Left lung (tissue), 10 donors: Measurements from ENCODE around the gene JADE2. TPM values are rescaled to one million over a fixed set of nuclear protein-coding genes. Genes with fewer than 3 reads are reported as not detected.

ENCODE experiments used
- ATAC-seq: fragments of 200-7000 bp; cut with Tn5 transposase; one replicate; pipeline ENCODE4 v1.9.1; 2020; ENCODE audit warnings: moderate library complexity
- DNase-seq, 4 donors: peaks; one replicate each; pipeline ENCODE4 v3.0.0-alpha.2; 2013 to 2020
- H3K27ac ChIP-seq, 2 donors: fragments of 200-600 bp; sonication (generic) in 1 of 2; one replicate each; pipeline versions ENCODE4 v1.5.0 to v1.8.0; 2020 to 2021
- H3K27me3 ChIP-seq, 2 donors: fragments of 200-600 bp; sonication (generic) in 1 of 2; one replicate each; pipeline versions ENCODE4 v1.5.0 to v1.8.0; 2020 to 2021
- H3K36me3 ChIP-seq, 2 donors: fragments of 200-600 bp; sonication (generic) in 1 of 2; one replicate each; pipeline versions ENCODE4 v1.5.0 to v1.8.0; 2020 to 2021
- H3K4me1 ChIP-seq, 2 donors: fragments of 200-600 bp; one replicate each; pipeline ENCODE4 v1.8.0; 2021
- H3K4me3 ChIP-seq, 2 donors: fragments of 200-600 bp; sonication (generic) in 1 of 2; one replicate each; pipeline versions ENCODE4 v1.5.0 to v1.8.0; 2020 to 2021; ENCODE audit warnings: mild to moderate bottlenecking in 1 of 2
- H3K9me3 ChIP-seq, 2 donors: fragments of 200-600 bp; sonication (generic) in 1 of 2; one replicate each; pipeline versions ENCODE4 v1.5.0 to v1.8.0; 2020 to 2021
- intact Hi-C, 2 donors: fragments of 100-400 bp; cut with DNase I; formaldehyde crosslinking; loops; one replicate each; pipeline versions ENCODE4 v1.11.2 to v1.14.2; 2022
- polyA plus RNA-seq, 6 donors: library from polyadenylated mRNA; unstranded; fragments of 120-200 nt; gene quantifications; one replicate each; pipeline ENCODE4 v1.2.1, GENCODE V29; 2013; ENCODE audit not compliant: insufficient read length in 6 of 6
- total RNA-seq, 2 donors: library from RNA; stranded (reverse); fragmentation: NEBNext Ultra II Directional; extraction: Animal tissue kit (Norgen Biotek cat#: 25700); gene quantifications; one replicate each; pipeline ENCODE4 v1.2.1, GENCODE V29; 2021
- TF ChIP-seq, protein P1 (sequence below), 2 donors: fragments of 200-600 bp; sonication (generic) in 1 of 2; IDR thresholded peaks; one replicate each; pipeline versions ENCODE4 v1.5.0 to v1.8.0; 2021; ENCODE audit warnings: antibody characterized with exemption in 2 of 2
- donor health status: DM: no; HTN: yes; CAD: no.
- donor health status: DM: no; HTN: no; CAD: no.

Gene JADE2
- total and polyA plus RNA-seq, 8 donors: 13.5 to 51.1 (median 17.3) TPM

DNA sequence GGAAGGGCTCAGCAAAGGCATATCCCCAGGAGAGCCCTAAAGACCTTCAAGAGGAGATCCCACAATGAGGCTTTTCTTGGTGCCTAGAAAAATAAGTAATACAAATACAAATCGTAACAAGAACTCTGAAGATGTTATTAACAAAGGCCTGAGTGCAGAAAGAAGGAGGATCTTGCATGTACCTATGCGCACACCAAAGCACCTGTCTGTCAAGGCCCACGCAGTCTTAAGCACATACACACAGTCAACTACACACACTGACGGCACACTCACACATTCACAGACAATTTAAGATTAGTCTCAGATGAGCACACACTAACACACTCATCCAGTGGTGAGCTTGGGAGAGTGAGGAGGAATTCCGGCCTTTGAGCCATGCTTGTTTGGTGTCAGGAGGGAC is 38.5 kb downstream of the JADE2 start:
- Histone ChIP-seq H3K27me3 (no peaks in the 10 kb centered on the region), H3K4me3 (no peak overlapping the region), H3K36me3 (peaks cover 0 to 94% of the 10 kb centered on the region in 2 donors), H3K4me1 (peaks cover 7 to 49% of the 10 kb centered on the region in 2 donors), H3K9me3 (no peaks in the 10 kb centered on the region), H3K27ac (no peak overlapping the region)
- TF ChIP-seq, protein P1, sequence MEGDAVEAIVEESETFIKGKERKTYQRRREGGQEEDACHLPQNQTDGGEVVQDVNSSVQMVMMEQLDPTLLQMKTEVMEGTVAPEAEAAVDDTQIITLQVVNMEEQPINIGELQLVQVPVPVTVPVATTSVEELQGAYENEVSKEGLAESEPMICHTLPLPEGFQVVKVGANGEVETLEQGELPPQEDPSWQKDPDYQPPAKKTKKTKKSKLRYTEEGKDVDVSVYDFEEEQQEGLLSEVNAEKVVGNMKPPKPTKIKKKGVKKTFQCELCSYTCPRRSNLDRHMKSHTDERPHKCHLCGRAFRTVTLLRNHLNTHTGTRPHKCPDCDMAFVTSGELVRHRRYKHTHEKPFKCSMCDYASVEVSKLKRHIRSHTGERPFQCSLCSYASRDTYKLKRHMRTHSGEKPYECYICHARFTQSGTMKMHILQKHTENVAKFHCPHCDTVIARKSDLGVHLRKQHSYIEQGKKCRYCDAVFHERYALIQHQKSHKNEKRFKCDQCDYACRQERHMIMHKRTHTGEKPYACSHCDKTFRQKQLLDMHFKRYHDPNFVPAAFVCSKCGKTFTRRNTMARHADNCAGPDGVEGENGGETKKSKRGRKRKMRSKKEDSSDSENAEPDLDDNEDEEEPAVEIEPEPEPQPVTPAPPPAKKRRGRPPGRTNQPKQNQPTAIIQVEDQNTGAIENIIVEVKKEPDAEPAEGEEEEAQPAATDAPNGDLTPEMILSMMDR (IDR thresholded peaks at IDR 0.05): no peak
- intact Hi-C loops: no loop called here
- no peak for DNase-seq
- no peak for ATAC-seq

DNA sequence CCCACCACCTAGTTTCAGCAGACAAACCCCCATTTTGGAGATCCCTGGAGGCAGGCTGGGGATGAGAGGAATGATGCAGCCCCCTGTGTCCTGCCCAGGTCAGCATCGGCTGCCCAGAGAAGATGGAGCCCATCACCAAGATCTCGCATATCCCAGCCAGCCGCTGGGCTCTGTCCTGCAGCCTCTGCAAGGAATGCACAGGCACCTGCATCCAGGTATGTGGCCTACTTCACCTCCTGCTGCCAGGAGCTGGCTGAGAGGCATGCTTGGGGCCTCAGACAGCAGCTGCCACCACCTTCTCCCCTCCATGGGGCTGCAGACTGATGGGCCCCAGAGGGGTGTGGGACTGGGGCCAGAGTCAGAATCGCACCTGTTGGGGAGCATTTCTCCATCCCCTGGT is 38.9 kb downstream of the JADE2 start:
- no peak overlapping the region for H3K4me3 ChIP-seq
- H3K36me3 ChIP-seq: peaks cover 0 to 91% of the 10 kb centered on the region in 2 donors
- no peaks in the 10 kb centered on the region for H3K9me3 ChIP-seq
- no peak overlapping the region for H3K27ac ChIP-seq
- no peaks in the 10 kb centered on the region for H3K27me3 ChIP-seq
- ATAC-seq (no peak), DNase-seq (peak in 1 of 4 donors; percentile 49)
- TF ChIP-seq, protein P1 (IDR thresholded peaks at IDR 0.05): no peak
- H3K4me1 ChIP-seq: peaks cover 11 to 53% of the 10 kb centered on the region in 2 donors
- intact Hi-C loops: no loop called here

DNA sequence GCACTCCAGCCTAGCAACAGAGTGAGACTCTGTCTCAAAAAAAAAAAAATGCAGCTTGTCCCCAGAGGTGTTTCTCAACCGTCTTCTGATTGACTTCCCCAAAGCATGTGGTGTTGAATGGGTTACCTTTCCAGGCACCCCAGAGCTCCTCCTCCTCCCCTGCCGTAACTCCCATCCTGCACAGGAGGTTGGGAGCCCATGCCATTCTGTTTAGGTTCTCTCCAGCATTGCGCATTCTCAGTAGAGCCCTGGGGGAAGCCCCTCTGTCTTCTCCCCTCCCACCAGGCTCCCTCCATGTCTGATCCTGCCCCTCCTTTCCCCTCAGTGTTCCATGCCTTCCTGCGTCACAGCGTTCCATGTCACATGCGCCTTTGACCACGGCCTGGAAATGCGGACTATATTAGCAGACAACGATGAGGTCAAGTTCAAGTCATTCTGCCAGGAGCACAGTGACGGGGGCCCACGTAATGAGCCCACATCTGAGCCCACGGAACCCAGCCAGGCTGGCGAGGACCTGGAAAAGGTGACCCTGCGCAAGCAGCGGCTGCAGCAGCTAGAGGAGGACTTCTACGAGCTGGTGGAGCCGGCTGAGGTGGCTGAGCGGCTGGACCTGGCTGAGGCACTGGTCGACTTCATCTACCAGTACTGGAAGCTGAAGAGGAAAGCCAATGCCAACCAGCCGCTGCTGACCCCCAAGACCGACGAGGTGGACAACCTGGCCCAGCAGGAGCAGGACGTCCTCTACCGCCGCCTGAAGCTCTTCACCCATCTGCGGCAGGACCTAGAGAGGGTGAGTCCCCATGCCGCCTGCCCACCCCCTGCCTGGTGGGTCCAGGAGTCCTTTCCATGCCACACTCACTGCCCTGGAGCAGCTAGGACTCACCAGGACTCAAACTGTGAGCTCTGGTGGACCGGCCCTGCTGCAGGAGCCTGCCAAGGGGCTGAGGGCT is 40.6 kb downstream of the JADE2 start:
- H3K27ac ChIP-seq: peak overlapping the region in 1 of 2 donors; percentile 37
- intact Hi-C loops: no loop called here
- H3K9me3 ChIP-seq: no peaks in the 10 kb centered on the region
- H3K4me1 ChIP-seq: peaks cover 12 to 58% of the 10 kb centered on the region in 2 donors
- DNase-seq (no peak), ATAC-seq (no peak)
- TF ChIP-seq, protein P1 (IDR thresholded peaks at IDR 0.05): no peak
- H3K4me3 ChIP-seq: no peak overlapping the region
- peaks cover 0 to 91% of the 10 kb centered on the region in 2 donors for H3K36me3 ChIP-seq
- H3K27me3 ChIP-seq: no peaks in the 10 kb centered on the region

DNA sequence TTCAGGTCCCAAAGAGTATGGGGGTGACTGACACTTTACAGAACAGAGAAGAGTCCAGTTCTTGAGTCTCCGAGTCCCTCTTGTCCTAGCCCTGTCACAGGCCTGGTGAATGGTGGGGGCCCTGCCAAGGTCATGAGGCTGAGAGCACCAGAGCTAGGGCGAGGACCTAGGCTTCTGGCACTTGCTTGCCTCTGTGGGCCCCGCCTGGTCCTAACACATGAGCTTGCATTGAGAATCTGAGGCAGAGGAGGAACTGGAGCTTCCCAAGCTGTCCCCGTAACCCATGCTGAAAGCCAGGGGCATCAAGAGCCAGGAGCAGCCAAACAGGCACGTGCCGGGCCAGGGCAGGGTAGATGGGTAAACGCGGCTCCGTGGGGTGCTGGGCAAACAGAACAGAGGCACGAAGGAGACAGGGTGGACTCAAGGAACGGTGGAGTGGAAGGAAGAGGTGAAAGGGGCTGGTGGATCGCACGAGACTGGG is 41.3 kb downstream of the JADE2 start:
- no peak overlapping the region for H3K4me3 ChIP-seq
- peak overlapping the region in 1 of 2 donors; percentile 83 for H3K27ac ChIP-seq
- H3K9me3 ChIP-seq: no peaks in the 10 kb centered on the region
- DNase-seq (peak in 1 of 4 donors; percentile 47), ATAC-seq (no peak)
- H3K4me1 ChIP-seq: peaks cover 12 to 51% of the 10 kb centered on the region in 2 donors
- H3K36me3 ChIP-seq: peaks cover 0 to 91% of the 10 kb centered on the region in 2 donors
- no peaks in the 10 kb centered on the region for H3K27me3 ChIP-seq
- TF ChIP-seq, protein P1 (IDR thresholded peaks at IDR 0.05): no peak
- intact Hi-C loops: no loop called here

DNA sequence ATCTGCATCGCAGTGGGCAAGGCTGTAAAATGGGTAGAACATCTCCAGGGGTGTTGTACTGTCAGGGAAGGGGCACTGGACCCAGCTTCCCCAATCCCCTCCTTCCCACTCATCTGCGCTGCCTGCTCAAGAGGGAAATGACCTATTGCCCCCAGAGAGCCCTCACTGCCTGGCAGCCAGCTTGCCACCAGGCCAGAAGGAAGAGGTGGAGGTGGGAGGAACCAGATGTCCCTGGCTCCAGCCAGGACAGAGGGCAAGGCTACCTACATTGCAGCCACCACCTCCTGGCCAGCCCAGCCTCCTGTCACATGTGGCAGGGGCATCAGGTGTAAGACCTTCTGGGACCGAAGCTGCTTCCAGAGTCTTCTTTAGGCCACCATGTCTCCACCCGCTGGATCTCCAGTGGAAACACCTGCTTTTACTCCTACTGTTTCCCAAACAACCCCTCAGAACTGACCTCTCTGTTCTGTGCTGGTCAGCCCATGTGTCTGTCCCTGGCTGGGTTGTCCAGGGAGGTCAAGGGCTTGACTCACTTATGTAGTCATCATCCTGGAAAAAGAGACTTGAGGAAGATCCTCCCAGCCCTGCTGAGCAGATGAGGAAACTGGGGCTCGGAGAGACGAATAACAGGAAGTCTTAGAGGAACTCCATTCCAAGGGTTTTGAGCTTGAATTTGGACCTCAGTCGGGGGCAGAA is 42.3 kb downstream of the JADE2 start:
- H3K36me3 ChIP-seq: peaks cover 0 to 91% of the 10 kb centered on the region in 2 donors
- DNase-seq: peak in 2 of 4 donors; percentile 13 to 54
- intact Hi-C loops: no loop called here
- H3K4me3 ChIP-seq: no peak overlapping the region
- no peaks in the 10 kb centered on the region for H3K27me3 ChIP-seq
- TF ChIP-seq, protein P1 (IDR thresholded peaks at IDR 0.05): no peak
- peak; percentile 81 for ATAC-seq
- H3K9me3 ChIP-seq: no peaks in the 10 kb centered on the region
- H3K27ac ChIP-seq: peak overlapping the region; percentile 15 to 83
- H3K4me1 ChIP-seq: peaks cover 12 to 41% of the 10 kb centered on the region in 2 donors
